Measurements from ENCODE around the gene VPS16.

The VPS16 gene

GRCh38 chr20:2799271-2799670 is 41.3 kb upstream of the VPS16 start:
- no peak overlapping the region for H3K4me3 ChIP-seq (replicated peaks; ENCODE audit: insufficient read depth, low read length)
- DNase-seq (ENCODE audit: low read depth in 1 of 2, low spot score in 1 of 2): no peak
- H3K27me3 ChIP-seq (ENCODE audit: insufficient read depth, poor library complexity, severe bottlenecking): peaks cover 27% of the 10 kb centered on the region
- TF ChIP-seq, protein P1, sequence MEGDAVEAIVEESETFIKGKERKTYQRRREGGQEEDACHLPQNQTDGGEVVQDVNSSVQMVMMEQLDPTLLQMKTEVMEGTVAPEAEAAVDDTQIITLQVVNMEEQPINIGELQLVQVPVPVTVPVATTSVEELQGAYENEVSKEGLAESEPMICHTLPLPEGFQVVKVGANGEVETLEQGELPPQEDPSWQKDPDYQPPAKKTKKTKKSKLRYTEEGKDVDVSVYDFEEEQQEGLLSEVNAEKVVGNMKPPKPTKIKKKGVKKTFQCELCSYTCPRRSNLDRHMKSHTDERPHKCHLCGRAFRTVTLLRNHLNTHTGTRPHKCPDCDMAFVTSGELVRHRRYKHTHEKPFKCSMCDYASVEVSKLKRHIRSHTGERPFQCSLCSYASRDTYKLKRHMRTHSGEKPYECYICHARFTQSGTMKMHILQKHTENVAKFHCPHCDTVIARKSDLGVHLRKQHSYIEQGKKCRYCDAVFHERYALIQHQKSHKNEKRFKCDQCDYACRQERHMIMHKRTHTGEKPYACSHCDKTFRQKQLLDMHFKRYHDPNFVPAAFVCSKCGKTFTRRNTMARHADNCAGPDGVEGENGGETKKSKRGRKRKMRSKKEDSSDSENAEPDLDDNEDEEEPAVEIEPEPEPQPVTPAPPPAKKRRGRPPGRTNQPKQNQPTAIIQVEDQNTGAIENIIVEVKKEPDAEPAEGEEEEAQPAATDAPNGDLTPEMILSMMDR (IDR thresholded peaks at IDR 0.05; ENCODE audit: insufficient read depth, low read length): no peak
- TF ChIP-seq SPI1 (IDR thresholded peaks at IDR 0.05; ENCODE audit: borderline replicate concordance, low read depth) (no peak), GABPA (IDR thresholded peaks at IDR 0.05; ENCODE audit: low read depth) (no peak), POLR2AphosphoS5 (IDR thresholded peaks at IDR 0.05; ENCODE audit: low read depth) (no peak)
- TF ChIP-seq, protein P2, sequence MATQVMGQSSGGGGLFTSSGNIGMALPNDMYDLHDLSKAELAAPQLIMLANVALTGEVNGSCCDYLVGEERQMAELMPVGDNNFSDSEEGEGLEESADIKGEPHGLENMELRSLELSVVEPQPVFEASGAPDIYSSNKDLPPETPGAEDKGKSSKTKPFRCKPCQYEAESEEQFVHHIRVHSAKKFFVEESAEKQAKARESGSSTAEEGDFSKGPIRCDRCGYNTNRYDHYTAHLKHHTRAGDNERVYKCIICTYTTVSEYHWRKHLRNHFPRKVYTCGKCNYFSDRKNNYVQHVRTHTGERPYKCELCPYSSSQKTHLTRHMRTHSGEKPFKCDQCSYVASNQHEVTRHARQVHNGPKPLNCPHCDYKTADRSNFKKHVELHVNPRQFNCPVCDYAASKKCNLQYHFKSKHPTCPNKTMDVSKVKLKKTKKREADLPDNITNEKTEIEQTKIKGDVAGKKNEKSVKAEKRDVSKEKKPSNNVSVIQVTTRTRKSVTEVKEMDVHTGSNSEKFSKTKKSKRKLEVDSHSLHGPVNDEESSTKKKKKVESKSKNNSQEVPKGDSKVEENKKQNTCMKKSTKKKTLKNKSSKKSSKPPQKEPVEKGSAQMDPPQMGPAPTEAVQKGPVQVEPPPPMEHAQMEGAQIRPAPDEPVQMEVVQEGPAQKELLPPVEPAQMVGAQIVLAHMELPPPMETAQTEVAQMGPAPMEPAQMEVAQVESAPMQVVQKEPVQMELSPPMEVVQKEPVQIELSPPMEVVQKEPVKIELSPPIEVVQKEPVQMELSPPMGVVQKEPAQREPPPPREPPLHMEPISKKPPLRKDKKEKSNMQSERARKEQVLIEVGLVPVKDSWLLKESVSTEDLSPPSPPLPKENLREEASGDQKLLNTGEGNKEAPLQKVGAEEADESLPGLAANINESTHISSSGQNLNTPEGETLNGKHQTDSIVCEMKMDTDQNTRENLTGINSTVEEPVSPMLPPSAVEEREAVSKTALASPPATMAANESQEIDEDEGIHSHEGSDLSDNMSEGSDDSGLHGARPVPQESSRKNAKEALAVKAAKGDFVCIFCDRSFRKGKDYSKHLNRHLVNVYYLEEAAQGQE (IDR thresholded peaks at IDR 0.05; ENCODE audit: insufficient replicate concordance, low read depth): no peak
- H3K27ac ChIP-seq (replicated peaks): no peak overlapping the region

GRCh38 chr20:2799688-2800520 is 40.6 kb upstream of the VPS16 start:
- TF ChIP-seq GABPA (IDR thresholded peaks at IDR 0.05; ENCODE audit: low read depth) (no peak), SPI1 (IDR thresholded peaks at IDR 0.05; ENCODE audit: borderline replicate concordance, low read depth) (no peak), POLR2AphosphoS5 (IDR thresholded peaks at IDR 0.05; ENCODE audit: low read depth) (no peak)
- TF ChIP-seq, protein P2 (IDR thresholded peaks at IDR 0.05; ENCODE audit: insufficient replicate concordance, low read depth): no peak
- TF ChIP-seq, protein P1 (IDR thresholded peaks at IDR 0.05; ENCODE audit: insufficient read depth, low read length): no peak
- peak in 1 of 2 experiments; percentile 57 for DNase-seq (ENCODE audit: low read depth in 1 of 2, low spot score in 1 of 2)
- Histone ChIP-seq H3K4me3 (replicated peaks; ENCODE audit: insufficient read depth, low read length) (peak overlapping the region; percentile 44), H3K27me3 (ENCODE audit: insufficient read depth, poor library complexity, severe bottlenecking) (peaks cover 32% of the 10 kb centered on the region), H3K27ac (replicated peaks) (no peak overlapping the region)

DNA sequence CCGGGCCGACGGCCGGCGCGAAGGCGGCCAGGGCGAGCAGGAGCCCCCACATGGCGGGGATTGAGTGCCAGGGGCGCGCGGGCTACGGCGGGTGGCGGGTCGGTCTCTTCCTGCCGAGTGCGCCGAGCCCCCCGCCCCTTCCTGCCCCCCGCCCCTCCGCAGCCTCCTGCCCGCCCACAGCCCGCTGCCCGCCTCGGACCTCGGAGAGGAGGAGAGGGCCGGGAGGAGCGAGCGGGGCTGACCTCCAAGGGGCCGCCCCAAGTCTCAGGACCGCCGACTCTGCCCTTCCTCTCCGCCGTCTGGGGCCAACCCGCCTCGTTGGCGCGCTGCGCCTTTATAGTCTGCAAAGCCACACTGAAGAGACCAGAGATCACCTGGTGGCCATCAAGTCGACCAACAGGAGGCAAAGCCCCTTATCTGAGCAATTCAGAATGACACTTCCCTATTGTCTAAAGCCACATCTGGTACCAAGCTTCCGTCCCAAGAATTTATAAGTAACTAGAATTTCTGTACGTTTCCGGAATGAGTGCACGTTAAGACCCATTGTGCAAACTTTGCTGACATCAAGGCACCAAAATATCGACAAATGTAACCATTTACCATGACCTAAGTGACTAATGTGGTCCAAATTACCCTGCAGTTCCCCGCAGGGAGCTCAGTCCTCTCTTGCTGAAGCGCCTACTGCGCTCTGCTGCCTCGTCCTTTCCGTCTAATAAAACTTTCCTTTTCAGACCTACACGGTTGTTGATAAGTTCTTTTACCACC is 39.8 kb upstream of the VPS16 start, which contains the start of gene CPXM1:
Gene CPXM1, minus strand, starts transcription at position 107 of the 765 bp plus-strand sequence. Its CDS starts 55 bp downstream, at position 52.
- TF ChIP-seq POLR2AphosphoS5 (IDR thresholded peaks at IDR 0.05; ENCODE audit: low read depth): peak; percentile 63
- TF ChIP-seq SPI1 (IDR thresholded peaks at IDR 0.05; ENCODE audit: borderline replicate concordance, low read depth): peak; percentile 89
- TF ChIP-seq, protein P2 (IDR thresholded peaks at IDR 0.05; ENCODE audit: insufficient replicate concordance, low read depth): no peak
- Histone ChIP-seq H3K4me3 (replicated peaks; ENCODE audit: insufficient read depth, low read length) (peak within 1 kb of the TSS; percentile 44), H3K27me3 (ENCODE audit: insufficient read depth, poor library complexity, severe bottlenecking) (peaks cover 38% of the 10 kb centered on the region), H3K27ac (replicated peaks) (no peak within 1 kb of the TSS)
- peak; percentile 58 to 83 for DNase-seq (ENCODE audit: low read depth in 1 of 2, low spot score in 1 of 2)
